DND-41 (cell line): Measurements from ENCODE around the gene COPA.
"Not testable (repeated sequence)": the region's sequence is repeated elsewhere in the genome, so short reads cannot be mapped to it uniquely, and the experiment has no call there.

Experiments
- ATAC-seq: fragments of 200-7000 bp; cut with Tn5 transposase; 3 replicates; pipeline ENCODE4 v1.9.1; 2021; ENCODE audit warnings: low read depth; ENCODE audit not compliant: insufficient read depth
- DNase-seq: peaks from one replicate; pipeline ENCODE4 v3.0.0-alpha.2; 2020
- H2AFZ ChIP-seq: 2 replicates; pipeline ENCODE4 v1.6.0; 2012; ENCODE audit warnings: low read depth, low read length
- H3K27ac ChIP-seq: 2 replicates; pipeline ENCODE4 v1.5.1; 2012; ENCODE audit warnings: low read length, inconsistent platforms
- H3K27me3 ChIP-seq: fragments of 200-600 bp; sonication (generic); 2 replicates; pipeline ENCODE4 v1.6.0; 2012; ENCODE audit warnings: low read length, mild to moderate bottlenecking, inconsistent platforms; ENCODE audit not compliant: insufficient read depth, poor library complexity
- H3K36me3 ChIP-seq: 2 replicates; pipeline ENCODE4 v1.5.1; 2012; ENCODE audit warnings: low read length, inconsistent platforms; ENCODE audit not compliant: insufficient read depth
- H3K4me1 ChIP-seq: 2 replicates; pipeline ENCODE4 v1.5.1; 2012; ENCODE audit warnings: mild to moderate bottlenecking, low read length; ENCODE audit not compliant: insufficient read depth
- H3K4me2 ChIP-seq: 2 replicates; pipeline ENCODE4 v1.6.0; 2012; ENCODE audit warnings: mild to moderate bottlenecking, moderate library complexity, low read length, inconsistent platforms; ENCODE audit not compliant: insufficient read depth
- H3K4me3 ChIP-seq, 2 experiments: fragments of 200-600 bp in 1 of 2; shearing (Covaris generic) in 1 of 2; 2 replicates each; pipeline ENCODE4 v1.5.1; 2012 to 2016; ENCODE audit warnings: inconsistent platforms in 2 of 2, low read length in 2 of 2, mild to moderate bottlenecking in 2 of 2, low read depth in 1 of 2, moderate library complexity in 1 of 2
- H3K79me2 ChIP-seq: 2 replicates; pipeline ENCODE4 v1.6.0; 2012; ENCODE audit warnings: low read length, inconsistent platforms; ENCODE audit not compliant: insufficient read depth
- H3K9ac ChIP-seq: 2 replicates; pipeline ENCODE4 v1.6.0; 2012; ENCODE audit warnings: low read depth, mild to moderate bottlenecking, inconsistent platforms, low read length, moderate library complexity
- H3K9me3 ChIP-seq: 2 replicates; pipeline ENCODE4 v1.5.1; 2012; ENCODE audit warnings: low read length, moderate library complexity, mild to moderate bottlenecking, inconsistent platforms; ENCODE audit not compliant: insufficient read depth, severe bottlenecking
- H4K20me1 ChIP-seq: 2 replicates; pipeline ENCODE4 v1.6.0; 2012; ENCODE audit warnings: low read length; ENCODE audit not compliant: insufficient read depth
- CTCF ChIP-seq: IDR thresholded peaks from 2 replicates; pipeline ENCODE4 v1.5.1; 2012; ENCODE audit warnings: borderline replicate concordance, low read length, moderate library complexity, mild to moderate bottlenecking; ENCODE audit not compliant: poor library complexity, severe bottlenecking; ENCODE audit errors: extremely low read depth
- EZH2 ChIP-seq: IDR thresholded peaks from 3 replicates; pipeline ENCODE4 v1.6.1; 2012; ENCODE audit warnings: borderline replicate concordance, low read depth, mild to moderate bottlenecking, moderate library complexity, low read length, inconsistent platforms; ENCODE audit not compliant: severe bottlenecking

Gene COPA

GRCh38 chr1:160296036-160296435 is 47.0 kb downstream of the COPA start:
- H3K4me1 ChIP-seq, result no peaks in the 10 kb centered on the region
- DNase-seq, result no peak
- TF ChIP-seq EZH2 (no peak), CTCF (no peak)
- no peak for ATAC-seq
- no peaks in the 10 kb centered on the region for H3K9me3 ChIP-seq
- no peak overlapping the region for H3K4me2 ChIP-seq
- peaks cover 98% of the 10 kb centered on the region for H3K36me3 ChIP-seq
- no peak overlapping the region for H3K27ac ChIP-seq
- H3K4me3 ChIP-seq, result no peak overlapping the region
- no peaks in the 10 kb centered on the region for H3K27me3 ChIP-seq
- H3K9ac ChIP-seq, result no peak overlapping the region
- H4K20me1 ChIP-seq, result no peaks in the 10 kb centered on the region
- H3K79me2 ChIP-seq, result no peaks in the 10 kb centered on the region
- H2AFZ ChIP-seq, result no peak overlapping the region

- H3K27me3 ChIP-seq, result no peaks in the 10 kb centered on the region
- no peak overlapping the region for H3K9ac ChIP-seq
- H3K27ac ChIP-seq, result no peak overlapping the region
- H3K9me3 ChIP-seq, result no peaks in the 10 kb centered on the region
- DNase-seq (no peak), ATAC-seq (no peak)
- peaks cover 92% of the 10 kb centered on the region for H3K36me3 ChIP-seq
- H3K4me1 ChIP-seq, result no peaks in the 10 kb centered on the region
- no peak overlapping the region for H2AFZ ChIP-seq
- TF ChIP-seq CTCF (no peak), EZH2 (no peak)
- no peak overlapping the region for H3K4me2 ChIP-seq
- H3K4me3 ChIP-seq, result no peak overlapping the region
- no peaks in the 10 kb centered on the region for H3K79me2 ChIP-seq
- no peaks in the 10 kb centered on the region for H4K20me1 ChIP-seq
These were observed 49.8 kb downstream of the COPA start for GRCh38 chr1:160293020-160293968.

DNA sequence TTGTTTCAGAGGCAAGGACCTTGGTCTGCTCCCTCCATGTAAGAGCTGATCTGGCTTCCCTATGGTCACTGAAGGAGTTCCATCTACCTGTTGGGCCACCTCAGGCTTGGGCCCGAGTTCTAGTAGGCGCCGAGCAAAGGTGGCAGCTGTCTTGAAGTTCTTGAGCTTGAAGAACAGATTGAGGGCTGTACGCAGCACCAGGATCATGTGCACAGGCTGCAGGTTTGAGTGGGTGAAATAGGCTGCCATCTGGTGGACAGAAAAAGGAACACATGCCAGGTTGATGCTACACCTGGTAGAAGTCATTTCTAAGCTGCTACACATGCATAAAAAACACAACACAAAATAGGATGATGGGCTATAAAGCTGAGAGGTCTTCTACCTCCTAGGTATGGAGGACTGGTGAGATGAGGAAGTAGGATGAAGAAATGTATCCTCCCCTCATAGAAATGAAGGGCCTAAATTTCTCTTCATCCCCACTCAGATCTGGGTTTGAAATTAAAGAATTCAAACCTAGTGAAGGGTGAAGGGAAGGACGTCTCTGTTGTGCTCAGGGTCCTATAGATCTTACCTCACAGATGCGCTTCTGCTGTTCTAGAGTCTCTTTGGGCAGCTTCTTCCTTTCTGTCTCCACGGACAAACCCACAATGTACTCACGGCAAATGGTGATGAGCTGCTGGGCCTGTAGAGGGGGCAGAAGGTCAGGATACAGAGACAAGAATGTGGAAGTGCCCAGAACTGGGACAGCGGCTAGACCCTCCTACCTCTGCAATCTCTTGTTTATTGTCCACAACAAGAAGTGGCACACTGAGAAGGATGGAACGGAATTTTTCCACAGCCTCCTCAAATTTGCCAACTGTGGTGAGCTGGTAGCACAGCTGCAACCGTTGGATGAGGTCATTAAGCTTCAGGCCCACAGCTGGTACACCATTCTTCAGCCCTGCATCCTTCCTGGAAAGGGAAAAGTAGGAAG is 51.5 kb downstream of the COPA start:
- no peak overlapping the region for H3K4me3 ChIP-seq
- peaks cover 74% of the 10 kb centered on the region for H3K36me3 ChIP-seq
- peak; percentile 70 for DNase-seq
- no peak overlapping the region for H3K27ac ChIP-seq
- no peaks in the 10 kb centered on the region for H3K4me1 ChIP-seq
- H3K79me2 ChIP-seq, result no peaks in the 10 kb centered on the region
- no peak overlapping the region for H3K4me2 ChIP-seq
- H2AFZ ChIP-seq, result no peak overlapping the region
- no peaks in the 10 kb centered on the region for H4K20me1 ChIP-seq
- no peak overlapping the region for H3K9ac ChIP-seq
- peak; percentile 96 for ATAC-seq
- H3K9me3 ChIP-seq, result no peaks in the 10 kb centered on the region
- no peak for TF ChIP-seq EZH2
- TF ChIP-seq CTCF, result peak; percentile 89
- H3K27me3 ChIP-seq, result no peaks in the 10 kb centered on the region

DNA sequence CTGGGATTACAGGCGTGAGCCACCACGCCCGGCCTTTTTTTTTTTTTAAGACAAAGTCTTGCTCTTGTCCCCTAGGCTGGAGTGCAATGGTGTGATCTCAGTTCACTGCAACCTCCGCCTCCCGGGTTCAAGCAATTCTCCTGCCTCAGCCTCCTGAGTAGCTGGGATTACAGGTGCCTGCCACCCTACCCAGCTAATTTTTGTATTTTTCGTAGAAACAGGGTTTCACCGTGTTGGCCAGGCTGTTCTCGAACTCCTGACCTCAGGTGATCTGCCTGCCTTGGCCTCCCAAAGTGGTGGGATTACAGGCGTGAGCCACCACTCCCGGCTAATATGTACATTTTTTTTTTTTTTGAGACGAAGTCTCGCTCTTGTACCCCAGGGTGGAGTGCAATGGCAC is 55.3 kb downstream of the COPA start:
- H3K79me2 ChIP-seq, result peaks cover 17% of the 10 kb centered on the region
- H4K20me1 ChIP-seq, H3K27me3 ChIP-seq, H3K4me2 ChIP-seq, H3K9me3 ChIP-seq, H3K4me3 ChIP-seq, H2AFZ ChIP-seq, H3K9ac ChIP-seq, H3K27ac ChIP-seq, DNase-seq, ATAC-seq: not testable (repeated sequence)
- peaks cover 26% of the 10 kb centered on the region for H3K4me1 ChIP-seq
- peaks cover 40% of the 10 kb centered on the region for H3K36me3 ChIP-seq
